Peyer's patch (tissue), 4 donors: Measurements from ENCODE around the gene CSNK1A1. TPM values are rescaled to one million over a fixed set of nuclear protein-coding genes. Genes with fewer than 3 reads are reported as not detected.

Source experiments
- DNase-seq, 3 donors: peaks; one replicate each; pipeline ENCODE4 v3.0.0-alpha.2; 2017 to 2019
- H3K27ac ChIP-seq, 4 donors: fragments of 200-600 bp; sonication (generic); one replicate each; pipeline ENCODE4 v1.5.1; 2016 to 2019
- H3K27me3 ChIP-seq, 2 donors: fragments of 200-600 bp; sonication (generic); one replicate each; pipeline ENCODE4 v1.5.1; 2019
- H3K36me3 ChIP-seq, 3 donors: fragments of 200-600 bp; sonication (generic); one replicate each; pipeline ENCODE4 v1.5.1; 2016 to 2019
- H3K4me1 ChIP-seq, 4 donors: fragments of 200-600 bp; sonication (generic); one replicate each; pipeline ENCODE4 v1.5.1; 2016 to 2019
- H3K4me3 ChIP-seq, 4 donors: fragments of 200-600 bp; sonication (generic); 1 replicate in 3 of 4; 2 replicates in 1 of 4; pipeline ENCODE4 v1.5.1; 2016 to 2019; ENCODE audit warnings: mild to moderate bottlenecking in 1 of 4
- H3K9me3 ChIP-seq, 4 donors: fragments of 200-600 bp; sonication (generic); one replicate each; pipeline ENCODE4 v1.5.1; 2016 to 2019; ENCODE audit warnings: mild to moderate bottlenecking in 1 of 4
- POLR2A ChIP-seq, 2 donors: fragments of 450-650 bp; IDR thresholded peaks; one replicate each; pipeline ENCODE4 v1.5.1; 2017; ENCODE audit warnings: antibody characterized with exemption in 2 of 2, mild to moderate bottlenecking in 2 of 2, moderate library complexity in 2 of 2
- total RNA-seq, 4 donors: library from RNA; depleted of rRNA; stranded (reverse); fragments of >200 nt; gene quantifications; one replicate each; pipeline ENCODE4 v1.1.0, GENCODE V29; 2016
- TF ChIP-seq, protein P1 (sequence below), 6 experiments: fragments of 450-650 bp in 4 of 6; fragments of 200-600 bp in 2 of 6; sonication (generic) in 1 of 6; IDR thresholded peaks; one replicate each; pipeline ENCODE4 v1.5.1; 2017 to 2019; ENCODE audit warnings: antibody characterized with exemption in 6 of 6, mild to moderate bottlenecking in 3 of 6, moderate library complexity in 1 of 6

CSNK1A1 gene
- total RNA-seq, 4 donors from 2014 or later: 185 to 253 (median 207) TPM

DNA sequence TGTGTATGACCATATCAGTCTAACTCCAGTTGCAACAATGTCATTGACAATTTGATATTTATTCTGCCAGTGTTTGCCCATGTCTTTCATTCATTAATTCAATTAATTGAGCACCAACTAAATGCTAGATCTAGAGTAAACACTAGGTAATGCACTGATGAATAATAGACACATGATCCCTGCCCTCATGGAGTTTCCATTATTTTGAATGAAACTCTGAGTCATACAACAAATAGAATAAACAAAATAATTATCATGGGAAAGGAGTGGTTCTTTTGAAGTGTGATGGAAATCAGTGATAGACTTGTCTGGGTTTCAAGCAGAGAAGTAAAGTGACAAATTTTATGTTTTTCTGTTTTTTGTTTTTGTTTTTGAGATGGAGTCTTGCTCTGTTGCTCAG is 34.7 kb upstream of the CSNK1A1 start:
- Histone ChIP-seq H3K4me1 (peaks cover 0 to 35% (median 4%) of the 10 kb centered on the region in 4 donors), H3K27ac (no peak overlapping the region)
- TF ChIP-seq POLR2A (IDR thresholded peaks at IDR 0.05): no peak
- TF ChIP-seq, protein P1, sequence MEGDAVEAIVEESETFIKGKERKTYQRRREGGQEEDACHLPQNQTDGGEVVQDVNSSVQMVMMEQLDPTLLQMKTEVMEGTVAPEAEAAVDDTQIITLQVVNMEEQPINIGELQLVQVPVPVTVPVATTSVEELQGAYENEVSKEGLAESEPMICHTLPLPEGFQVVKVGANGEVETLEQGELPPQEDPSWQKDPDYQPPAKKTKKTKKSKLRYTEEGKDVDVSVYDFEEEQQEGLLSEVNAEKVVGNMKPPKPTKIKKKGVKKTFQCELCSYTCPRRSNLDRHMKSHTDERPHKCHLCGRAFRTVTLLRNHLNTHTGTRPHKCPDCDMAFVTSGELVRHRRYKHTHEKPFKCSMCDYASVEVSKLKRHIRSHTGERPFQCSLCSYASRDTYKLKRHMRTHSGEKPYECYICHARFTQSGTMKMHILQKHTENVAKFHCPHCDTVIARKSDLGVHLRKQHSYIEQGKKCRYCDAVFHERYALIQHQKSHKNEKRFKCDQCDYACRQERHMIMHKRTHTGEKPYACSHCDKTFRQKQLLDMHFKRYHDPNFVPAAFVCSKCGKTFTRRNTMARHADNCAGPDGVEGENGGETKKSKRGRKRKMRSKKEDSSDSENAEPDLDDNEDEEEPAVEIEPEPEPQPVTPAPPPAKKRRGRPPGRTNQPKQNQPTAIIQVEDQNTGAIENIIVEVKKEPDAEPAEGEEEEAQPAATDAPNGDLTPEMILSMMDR (IDR thresholded peaks at IDR 0.05): no peak

DNA sequence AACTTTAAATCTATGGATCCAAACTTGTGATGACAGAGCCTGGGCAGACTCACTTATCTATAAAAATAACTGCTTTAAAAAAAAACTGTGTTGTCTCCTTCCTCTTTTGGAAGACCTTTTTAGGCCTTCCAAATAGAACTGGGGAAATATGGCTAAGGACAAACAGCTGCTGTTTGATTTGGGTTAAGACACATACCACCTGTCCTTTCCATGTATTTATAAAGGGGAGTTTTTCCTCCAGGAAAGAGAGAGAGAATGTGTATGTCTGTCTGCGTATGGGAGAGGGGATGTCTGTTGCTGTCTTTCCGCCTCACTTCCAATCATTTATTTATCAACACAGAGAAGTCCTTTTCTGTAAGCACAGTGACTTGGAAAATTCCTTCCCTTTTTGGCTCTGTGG is 32.9 kb upstream of the CSNK1A1 start:
- no peak overlapping the region for H3K4me3 ChIP-seq
- H3K4me1 ChIP-seq: peaks cover 0 to 35% (median 5%) of the 10 kb centered on the region in 4 donors
- H3K9me3 ChIP-seq: no peaks in the 10 kb centered on the region
- H3K36me3 ChIP-seq: no peaks in the 10 kb centered on the region
- peak overlapping the region; percentile 11 to 94 (median 36) for H3K27ac ChIP-seq
- TF ChIP-seq, protein P1 (IDR thresholded peaks at IDR 0.05): no peak
- TF ChIP-seq POLR2A (IDR thresholded peaks at IDR 0.05): no peak
- DNase-seq: no peak
- no peaks in the 10 kb centered on the region for H3K27me3 ChIP-seq

More for the DNA sequence above, 34.7 kb upstream of the CSNK1A1 start:
- Histone ChIP-seq H3K4me3 (no peak overlapping the region), H3K27me3 (no peaks in the 10 kb centered on the region), H3K36me3 (no peaks in the 10 kb centered on the region), H3K9me3 (no peaks in the 10 kb centered on the region)
- DNase-seq: no peak

GRCh38 chr5:149583394-149583793 is 32.2 kb upstream of the CSNK1A1 start:
- no peaks in the 10 kb centered on the region for H3K9me3 ChIP-seq
- TF ChIP-seq POLR2A (IDR thresholded peaks at IDR 0.05): no peak
- TF ChIP-seq, protein P1 (IDR thresholded peaks at IDR 0.05): no peak
- H3K4me1 ChIP-seq: peaks cover 0 to 35% (median 5%) of the 10 kb centered on the region in 4 donors
- DNase-seq: no peak
- no peaks in the 10 kb centered on the region for H3K36me3 ChIP-seq
- no peak overlapping the region for H3K4me3 ChIP-seq
- peak overlapping the region; percentile 11 to 94 (median 41) for H3K27ac ChIP-seq
- H3K27me3 ChIP-seq: no peaks in the 10 kb centered on the region

DNA sequence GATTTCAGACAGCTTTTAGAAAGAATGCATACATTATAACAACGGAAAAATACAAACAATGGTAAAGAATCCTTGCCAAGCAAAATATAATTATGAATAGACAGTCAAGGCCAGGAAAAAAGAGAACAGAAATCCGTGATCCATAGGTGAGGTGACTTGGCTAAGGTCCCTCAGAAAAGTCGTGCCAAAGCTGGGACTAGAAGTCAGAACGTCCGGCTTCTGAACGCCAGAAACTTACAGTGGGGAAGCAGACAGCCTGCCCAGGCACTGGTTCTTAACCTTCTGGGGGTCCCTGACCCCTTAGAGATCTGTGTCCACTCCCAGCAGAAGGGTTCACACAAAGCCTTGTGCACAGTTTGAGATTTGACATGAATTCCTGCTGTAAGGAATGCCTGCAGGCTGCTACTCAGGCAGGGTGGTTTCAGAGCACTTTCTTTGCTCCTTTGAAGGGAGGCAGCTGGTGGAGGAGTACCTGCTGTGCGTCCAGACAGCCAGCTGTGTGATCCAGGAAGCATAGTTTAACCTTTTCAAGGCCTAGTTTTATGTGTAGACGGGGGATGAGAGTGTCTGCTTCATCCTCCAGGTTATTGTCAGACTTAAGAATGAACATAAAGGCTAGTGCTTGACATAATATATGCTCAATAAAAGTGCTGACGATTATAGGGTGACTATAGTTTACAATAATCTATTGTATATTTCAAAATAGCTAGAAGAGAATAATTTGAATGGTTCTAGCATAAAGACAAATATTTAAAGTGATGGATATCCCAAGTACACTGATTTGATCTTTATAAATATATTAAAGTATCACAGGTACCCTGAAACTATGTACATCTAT is 30.9 kb upstream of the CSNK1A1 start:
- H3K36me3 ChIP-seq: no peaks in the 10 kb centered on the region
- H3K9me3 ChIP-seq: no peaks in the 10 kb centered on the region
- peak in 1 of 3 donors; percentile 64 for DNase-seq
- peaks cover 0 to 34% (median 5%) of the 10 kb centered on the region in 4 donors for H3K4me1 ChIP-seq
- no peak for TF ChIP-seq POLR2A (IDR thresholded peaks at IDR 0.05)
- TF ChIP-seq, protein P1 (IDR thresholded peaks at IDR 0.05): no peak
- peak overlapping the region; percentile 72 to 94 (median 84) for H3K27ac ChIP-seq
- no peaks in the 10 kb centered on the region for H3K27me3 ChIP-seq
- H3K4me3 ChIP-seq: peak overlapping the region in 3 of 4 donors; percentile 49 to 82 (median 68)

GRCh38 chr5:149581192-149581861 is 30.1 kb upstream of the CSNK1A1 start, which contains the start of gene ARHGEF37:
Gene ARHGEF37, plus strand, starts transcription at chr5:149581498. Its CDS starts 16,272 bp downstream, at chr5:149597770.
- Histone ChIP-seq H3K4me1 (peaks cover 0 to 26% (median 5%) of the 10 kb centered on the region in 4 donors), H3K4me3 (peak within 1 kb of the TSS; percentile 49 to 82 (median 58)), H3K27ac (peak within 1 kb of the TSS; percentile 72 to 94 (median 84)), H3K36me3 (no peaks in the 10 kb centered on the region), H3K27me3 (no peaks in the 10 kb centered on the region), H3K9me3 (no peaks in the 10 kb centered on the region)
- TF ChIP-seq, protein P1 (IDR thresholded peaks at IDR 0.05): no peak
- peak; percentile 53 to 60 for TF ChIP-seq POLR2A (IDR thresholded peaks at IDR 0.05)
- peak; percentile 31 to 92 (median 87) for DNase-seq
